ENCODE data around the gene KCNK17. TPM values are rescaled to one million over a fixed set of nuclear protein-coding genes. Genes with fewer than 3 reads are reported as not detected.

Gene KCNK17
- total and polyA plus RNA-seq, 9 of the 15 experiments (the other 6 are each of a cell fraction or from before 2014, with no cell fraction given), result not detected

- POLR2A ChIA-PET, result no interaction called here
- Histone ChIP-seq H3K79me2 (ENCODE audit: control insufficient read depth, insufficient read depth, low read length) (no peaks in the 10 kb centered on the region), H2AFZ (ENCODE audit: low read depth, low read length) (no peak overlapping the region), H3K9me3 (replicated peaks; ENCODE audit: control insufficient read depth, insufficient read depth, low read depth, low read length) (no peaks in the 10 kb centered on the region), H3K4me2 (ENCODE audit: insufficient read depth, low read length) (no peak overlapping the region), H3K9me1 (ENCODE audit: control insufficient read depth, insufficient read depth, low read length) (no peaks in the 10 kb centered on the region), H3K36me3 (ENCODE audit: control insufficient read depth, insufficient read depth, low read length) (no peaks in the 10 kb centered on the region), H3K4me3 (no peak overlapping the region), H3K9ac (ENCODE audit: insufficient read depth in 1 of 2, low read depth in 2 of 2, low read length in 2 of 2) (no peak overlapping the region), H3K4me1 (replicated peaks in 1 of 2; ENCODE audit: control insufficient read depth in 2 of 2, insufficient read depth in 2 of 2, low read length in 2 of 2) (no peaks in the 10 kb centered on the region), H3K27me3 (ENCODE audit: control insufficient read depth in 2 of 2, insufficient read depth in 2 of 2, low read length in 2 of 2) (peaks cover 33 to 52% of the 10 kb centered on the region in 2 experiments), H3K27ac (ENCODE audit: extremely low read depth, low read depth, low read length) (no peak overlapping the region), H4K20me1 (replicated peaks; ENCODE audit: control insufficient read depth, insufficient read depth, low read length) (no peaks in the 10 kb centered on the region)
- intact Hi-C loops (cut with micrococcal nuclease), result no loop called here
- in situ Hi-C loops (cut with MboI), result no loop called here
- CTCF ChIA-PET (ENCODE audit: low intra/inter-chr PET ratio), result no interaction called here
- no peak for FAIRE-seq
- TF ChIP-seq AFF1 (IDR thresholded peaks at IDR 0.05; ENCODE audit: low read depth in 1 of 2, partially characterized antibody in 2 of 2) (no peak), ZNF444 (CRISPR knock-in tag; IDR thresholded peaks at IDR 0.05) (no peak), FOXK1 (CRISPR knock-in tag; IDR thresholded peaks at IDR 0.05; ENCODE audit: borderline replicate concordance) (no peak)
- no TSS peak for BruUV-seq (replicated peaks)
- no peak for ATAC-seq
- WGBS (ENCODE audit: insufficient coverage, low coverage, missing lambda C conversion rate), result 0% methylated on average over 3 of the region's 3 CpGs
- DNase-seq (ENCODE audit: extremely low read depth in 1 of 4, low spot score in 3 of 4), result no peak
Observed at GRCh38 chr6:39261751-39262150, 52.5 kb downstream of the KCNK17 start.

All from K562 (cell line).